H9 (cell line): ENCODE data around the gene MT1M. TPM values are rescaled to one million over a fixed set of nuclear protein-coding genes. Genes with fewer than 3 reads are reported as not detected.

ENCODE experiments used
- DNase-seq: peaks from one replicate; pipeline ENCODE4 v3.0.0-alpha.2; 2017
- H2AFZ ChIP-seq: one replicate; pipeline ENCODE4 v1.6.1; 2013; ENCODE audit warnings: mild to moderate bottlenecking, low read length, control low read depth, moderate library complexity
- H2AK5ac ChIP-seq: 2 replicates; pipeline ENCODE4 v1.6.1; 2013; ENCODE audit warnings: low read length, control low read depth, mixed read lengths; ENCODE audit not compliant: insufficient read length
- H2BK120ac ChIP-seq: one replicate; pipeline ENCODE4 v1.6.1; 2013; ENCODE audit warnings: low read depth, mild to moderate bottlenecking, low read length, control low read depth, inconsistent platforms; ENCODE audit not compliant: poor library complexity, severe bottlenecking
- H2BK12ac ChIP-seq: 2 replicates; pipeline ENCODE4 v1.6.1; 2013; ENCODE audit warnings: low read length, control low read depth, mixed read lengths, low read depth; ENCODE audit not compliant: insufficient read length
- H2BK15ac ChIP-seq: 2 replicates; pipeline ENCODE4 v1.6.1; 2013; ENCODE audit warnings: low read depth, low read length, control low read depth
- H2BK20ac ChIP-seq: one replicate; pipeline ENCODE4 v1.6.1; 2013; ENCODE audit warnings: low read depth, mild to moderate bottlenecking, low read length, control low read depth, inconsistent platforms; ENCODE audit not compliant: poor library complexity, severe bottlenecking
- H2BK5ac ChIP-seq: 2 replicates; pipeline ENCODE4 v1.6.1; 2013; ENCODE audit warnings: low read length, control low read depth, mixed read lengths; ENCODE audit not compliant: insufficient read length
- H3K14ac ChIP-seq: 2 replicates; pipeline ENCODE4 v1.6.1; 2013; ENCODE audit warnings: low read length, control low read depth; ENCODE audit not compliant: insufficient read depth
- H3K18ac ChIP-seq: 2 replicates; pipeline ENCODE4 v1.6.1; 2013; ENCODE audit warnings: low read depth, mild to moderate bottlenecking, mixed read lengths, low read length, control low read depth; ENCODE audit not compliant: insufficient read length
- H3K23ac ChIP-seq: 2 replicates; pipeline ENCODE4 v1.6.1; 2013; ENCODE audit warnings: low read length, control low read depth, mixed read lengths, low read depth; ENCODE audit not compliant: insufficient read length
- H3K23me2 ChIP-seq: 2 replicates; pipeline ENCODE4 v1.6.1; 2013; ENCODE audit warnings: low read depth, mild to moderate bottlenecking, mixed read lengths, low read length, control low read depth; ENCODE audit not compliant: insufficient read length, poor library complexity, severe bottlenecking
- H3K27ac ChIP-seq: 2 replicates; pipeline ENCODE4 v1.5.1; 2013; ENCODE audit warnings: low read length, control low read depth, mixed read lengths, low read depth; ENCODE audit not compliant: insufficient read length
- H3K27me3 ChIP-seq: 2 replicates; pipeline ENCODE4 v1.6.1; 2013; ENCODE audit warnings: low read length, control low read depth, inconsistent platforms; ENCODE audit not compliant: insufficient read depth
- H3K4ac ChIP-seq: 2 replicates; pipeline ENCODE4 v1.6.1; 2013; ENCODE audit warnings: low read depth, mild to moderate bottlenecking, control low read depth, inconsistent platforms, low read length, moderate library complexity
- H3K4me1 ChIP-seq: 2 replicates; pipeline ENCODE4 v1.6.1; 2013; ENCODE audit warnings: low read length, control low read depth, inconsistent platforms; ENCODE audit not compliant: insufficient read depth
- H3K4me2 ChIP-seq: 2 replicates; pipeline ENCODE4 v1.6.1; 2013; ENCODE audit warnings: low read length, control low read depth, mixed read lengths; ENCODE audit not compliant: insufficient read length, insufficient read depth
- H3K56ac ChIP-seq: 2 replicates; pipeline ENCODE4 v1.6.1; 2013; ENCODE audit warnings: low read depth, mild to moderate bottlenecking, mixed read lengths, low read length, control low read depth; ENCODE audit not compliant: insufficient read length
- H3K79me1 ChIP-seq: 2 replicates; pipeline ENCODE4 v1.6.1; 2013; ENCODE audit warnings: low read depth, mild to moderate bottlenecking, moderate library complexity, low read length, control low read depth, inconsistent platforms; ENCODE audit not compliant: insufficient read depth, poor library complexity, severe bottlenecking
- H3K79me2 ChIP-seq: 2 replicates; pipeline ENCODE4 v1.6.1; 2013; ENCODE audit warnings: low read length, control low read depth, inconsistent platforms; ENCODE audit not compliant: insufficient read depth
- H3K9ac ChIP-seq: 2 replicates; pipeline ENCODE4 v1.6.1; 2013; ENCODE audit warnings: low read length, control low read depth, mixed read lengths; ENCODE audit not compliant: insufficient read length; ENCODE audit errors: extremely low read depth
- H3K9me3 ChIP-seq: one replicate; pipeline ENCODE4 v1.6.1; 2013; ENCODE audit warnings: low read depth, low read length, inconsistent platforms; ENCODE audit not compliant: control insufficient read depth
- H3T11ph ChIP-seq: one replicate; pipeline ENCODE4 v1.6.1; 2013; ENCODE audit warnings: mild to moderate bottlenecking, low read length, control low read depth, inconsistent platforms
- H4K20me1 ChIP-seq: one replicate; pipeline ENCODE4 v1.6.1; 2013; ENCODE audit not compliant: control insufficient read depth, insufficient read length, insufficient read depth
- H4K5ac ChIP-seq: 2 replicates; pipeline ENCODE4 v1.6.1; 2013; ENCODE audit warnings: low read depth, mild to moderate bottlenecking, mixed read lengths, low read length, control low read depth; ENCODE audit not compliant: insufficient read length
- H4K8ac ChIP-seq: replicated peaks from 2 replicates; pipeline ENCODE4 v1.6.1; 2013; ENCODE audit warnings: low read length, control low read depth, mixed read lengths, low read depth; ENCODE audit not compliant: insufficient read length
- H4K91ac ChIP-seq: 2 replicates; pipeline ENCODE4 v1.6.1; 2013; ENCODE audit warnings: low read depth, mild to moderate bottlenecking, moderate library complexity, mixed read lengths, low read length, control low read depth; ENCODE audit not compliant: insufficient read length
- H3K27ac Mint-ChIP-seq, 3 experiments: 2 replicates in 2 of 3; 3 replicates in 1 of 3; pipeline ENCODE4 v1.8.0; 2020 to 2021; ENCODE audit warnings: mixed read lengths in 3 of 3, mild to moderate bottlenecking in 1 of 3, moderate library complexity in 1 of 3
- H3K27me3 Mint-ChIP-seq: 2 replicates; pipeline ENCODE4 v1.8.0; 2021; ENCODE audit warnings: low read depth, mild to moderate bottlenecking, moderate library complexity, mixed read lengths
- H3K36me3 Mint-ChIP-seq, 3 experiments: 2 replicates in 2 of 3; 3 replicates in 1 of 3; pipeline ENCODE4 v1.8.0; 2020 to 2021; ENCODE audit warnings: low read depth in 3 of 3, mixed read lengths in 3 of 3; ENCODE audit not compliant: insufficient read depth in 1 of 3
- H3K4me1 Mint-ChIP-seq, 2 experiments: 2 replicates each; pipeline ENCODE4 v1.8.0; 2020; ENCODE audit warnings: mixed read lengths in 2 of 2
- H3K4me3 Mint-ChIP-seq, 2 experiments: 2 replicates in 1 of 2; 3 replicates in 1 of 2; pipeline ENCODE4 v1.8.0; 2020 to 2021; ENCODE audit warnings: mild to moderate bottlenecking in 2 of 2, mixed read lengths in 2 of 2, moderate library complexity in 1 of 2
- H3K9me3 Mint-ChIP-seq, 2 experiments: 2 replicates in 1 of 2; 3 replicates in 1 of 2; pipeline ENCODE4 v1.8.0; 2020; ENCODE audit warnings: mild to moderate bottlenecking in 2 of 2, mixed read lengths in 2 of 2, moderate library complexity in 1 of 2
- WGBS: extraction: QIAGEN DNeasy Blood & Tissue Kit; methylation state at CpG from one replicate; pipeline ENCODE4 v1.1.7; 2013; ENCODE audit warnings: missing lambda C conversion rate, low lambda C conversion rate, mixed read lengths; ENCODE audit not compliant: insufficient read length; ENCODE audit errors: extremely low coverage; 5-methylcytosine and 5-hydroxymethylcytosine counted together
- total RNA-seq: library from RNA; stranded (reverse); gene quantifications from 2 replicates; pipeline ENCODE4 v1.2.1, GENCODE V29; 2021
- TF ChIP-seq, protein P1 (sequence below): fragments of 200-600 bp; sonication (generic); conservative IDR thresholded peaks from 3 replicates; pipeline ENCODE4 v1.8.0; 2021; ENCODE audit warnings: antibody characterized with exemption, mild to moderate bottlenecking

Gene MT1M
- total RNA-seq, 1 experiment from 2014 or later: 1.4 TPM

GRCh38 chr16:56606476-56607108 is 25.9 kb upstream of the MT1M start:
- H3K4me1 ChIP-seq: peaks cover 6% of the 10 kb centered on the region; the same call in 1 of the 2 replicates
- no peak overlapping the region for H3K9ac ChIP-seq
- H3K14ac ChIP-seq: no peak overlapping the region
- H3K23ac ChIP-seq: no peak overlapping the region
- Mint-ChIP-seq H3K27ac (no peak overlapping the region; a peak in 1 of 7 replicates), H3K27me3 (peaks cover 81% of the 10 kb centered on the region), H3K4me1 (peaks cover 29 to 35% of the 10 kb centered on the region in 2 experiments), H3K9me3 (no peaks in the 10 kb centered on the region), H3K4me3 (no peak overlapping the region; a peak in 1 of 5 replicates), H3K36me3 (no peaks in the 10 kb centered on the region)
- no peak overlapping the region for H2BK120ac ChIP-seq
- H2BK5ac ChIP-seq: no peak overlapping the region
- DNase-seq: no peak
- no peaks in the 10 kb centered on the region for H3K79me1 ChIP-seq
- peaks cover 21% of the 10 kb centered on the region; the same call in 1 of the 2 replicates for H3K27me3 ChIP-seq
- H4K5ac ChIP-seq: no peak overlapping the region
- H2BK15ac ChIP-seq: no peak overlapping the region
- WGBS: no CpG with 5 or more reads among the region's 8 CpGs
- no peak overlapping the region for H3K4ac ChIP-seq
- no peak overlapping the region for H2AFZ ChIP-seq
- H4K8ac ChIP-seq: no peak overlapping the region
- no peaks in the 10 kb centered on the region for H3K79me2 ChIP-seq
- H3T11ph ChIP-seq: no peak overlapping the region
- H4K20me1 ChIP-seq: no peaks in the 10 kb centered on the region
- H2BK20ac ChIP-seq: no peak overlapping the region
- no peak overlapping the region for H2BK12ac ChIP-seq
- TF ChIP-seq, protein P1, sequence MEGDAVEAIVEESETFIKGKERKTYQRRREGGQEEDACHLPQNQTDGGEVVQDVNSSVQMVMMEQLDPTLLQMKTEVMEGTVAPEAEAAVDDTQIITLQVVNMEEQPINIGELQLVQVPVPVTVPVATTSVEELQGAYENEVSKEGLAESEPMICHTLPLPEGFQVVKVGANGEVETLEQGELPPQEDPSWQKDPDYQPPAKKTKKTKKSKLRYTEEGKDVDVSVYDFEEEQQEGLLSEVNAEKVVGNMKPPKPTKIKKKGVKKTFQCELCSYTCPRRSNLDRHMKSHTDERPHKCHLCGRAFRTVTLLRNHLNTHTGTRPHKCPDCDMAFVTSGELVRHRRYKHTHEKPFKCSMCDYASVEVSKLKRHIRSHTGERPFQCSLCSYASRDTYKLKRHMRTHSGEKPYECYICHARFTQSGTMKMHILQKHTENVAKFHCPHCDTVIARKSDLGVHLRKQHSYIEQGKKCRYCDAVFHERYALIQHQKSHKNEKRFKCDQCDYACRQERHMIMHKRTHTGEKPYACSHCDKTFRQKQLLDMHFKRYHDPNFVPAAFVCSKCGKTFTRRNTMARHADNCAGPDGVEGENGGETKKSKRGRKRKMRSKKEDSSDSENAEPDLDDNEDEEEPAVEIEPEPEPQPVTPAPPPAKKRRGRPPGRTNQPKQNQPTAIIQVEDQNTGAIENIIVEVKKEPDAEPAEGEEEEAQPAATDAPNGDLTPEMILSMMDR: no peak
- H2AK5ac ChIP-seq: no peak overlapping the region
- no peak overlapping the region for H3K4me2 ChIP-seq
- no peak overlapping the region for H3K56ac ChIP-seq
- H3K18ac ChIP-seq: no peak overlapping the region
- H3K9me3 ChIP-seq: no peaks in the 10 kb centered on the region
- H4K91ac ChIP-seq: no peak overlapping the region
- peaks cover 8% of the 10 kb centered on the region for H3K23me2 ChIP-seq
- no peak overlapping the region for H3K27ac ChIP-seq
